ENCODE data around the gene CALML6.

Gene CALML6

GRCh38 chr1:1903224-1903623, 11.8 kb upstream of the CALML6 start:
- no peak for DNase-seq (ENCODE audit: low read depth)
- TF ChIP-seq CTCF (IDR thresholded peaks at IDR 0.05; ENCODE audit: insufficient read depth, low read depth, low read length, missing control alignments), result no peak
- no peak overlapping the region for H3K4me3 ChIP-seq (ENCODE audit: low read depth, low read length)

- DNase-seq (ENCODE audit: low read depth), result peak; percentile 81
- peak; percentile 97 for TF ChIP-seq CTCF (IDR thresholded peaks at IDR 0.05; ENCODE audit: insufficient read depth, low read depth, low read length, missing control alignments)
Measured at GRCh38 chr1:1906185-1907097, 8.6 kb upstream of the CALML6 start.

GRCh38 chr1:1907098-1907736, 7.8 kb upstream of the CALML6 start:
- DNase-seq (ENCODE audit: low read depth), result peak; percentile 79
- no peak for TF ChIP-seq CTCF (IDR thresholded peaks at IDR 0.05; ENCODE audit: insufficient read depth, low read depth, low read length, missing control alignments)
- no peak overlapping the region for H3K4me3 ChIP-seq (ENCODE audit: low read depth, low read length)

More at GRCh38 chr1:1906185-1907097, 8.6 kb upstream of the CALML6 start:
- no peak overlapping the region for H3K4me3 ChIP-seq (ENCODE audit: low read depth, low read length)

GRCh38 chr1:1908506-1908791, 6.6 kb upstream of the CALML6 start:
- no peak for TF ChIP-seq CTCF (IDR thresholded peaks at IDR 0.05; ENCODE audit: insufficient read depth, low read depth, low read length, missing control alignments)

GRCh38 chr1:1910033-1910465, 5.0 kb upstream of the CALML6 start:
- no peak for DNase-seq (ENCODE audit: low read depth)
- TF ChIP-seq CTCF (IDR thresholded peaks at IDR 0.05; ENCODE audit: insufficient read depth, low read depth, low read length, missing control alignments), result no peak
- H3K4me3 ChIP-seq (ENCODE audit: low read depth, low read length), result peak overlapping the region; percentile 50; the same call in 1 of the 2 replicates

More at GRCh38 chr1:1908506-1908791, 6.6 kb upstream of the CALML6 start:
- DNase-seq (ENCODE audit: low read depth), result peak; percentile 56
- H3K4me3 ChIP-seq (ENCODE audit: low read depth, low read length), result peak overlapping the region; percentile 52

- no peak for DNase-seq (ENCODE audit: low read depth)
- TF ChIP-seq CTCF (IDR thresholded peaks at IDR 0.05; ENCODE audit: insufficient read depth, low read depth, low read length, missing control alignments), result no peak
Measured at GRCh38 chr1:1910651-1911331, 4.3 kb upstream of the CALML6 start.

More at GRCh38 chr1:1910651-1911331, 4.3 kb upstream of the CALML6 start:
- H3K4me3 ChIP-seq (ENCODE audit: low read depth, low read length), result no peak overlapping the region
